PC-9 (cell line): Measurements from ENCODE around the gene ARSJ. TPM values are rescaled to one million over a fixed set of nuclear protein-coding genes. Genes with fewer than 3 reads are reported as not detected.

Experiments used
- BruUV-seq: library from RNA; stranded (reverse); fragments of 400-500 nt; replicated peaks from 2 replicates; lab custom pipeline; 2021; lab: Mats Ljungman, UMichigan
- CTCF ChIA-PET: fragments of 300-600 bp; sonication (Branson Sonifier 250); formaldehyde crosslinking; loops from one replicate; lab custom pipeline; 2022; ENCODE audit warnings: antibody characterized with exemption; lab: Charles Lee
- POLR2A ChIA-PET: fragments of 300-600 bp; sonication (Branson Sonifier 250); formaldehyde crosslinking; loops from one replicate; lab custom pipeline; 2022; ENCODE audit warnings: antibody characterized with exemption; ENCODE audit not compliant: unreplicated experiment; lab: Charles Lee
- DNase-seq, 2 experiments: peaks; one replicate each; pipeline versions ENCODE4 v3.0.0 to v3.0.0-alpha.2; 2015 to 2022; ENCODE audit warnings: mixed read lengths in 1 of 2
- H2AFZ ChIP-seq: fragments of 200-600 bp; sonication (generic); 2 replicates; pipeline ENCODE4 v1.8.1; 2017; ENCODE audit warnings: antibody characterized with exemption
- H3F3A ChIP-seq: fragments of 200-600 bp; sonication (generic); 2 replicates; pipeline ENCODE4 v1.8.1; 2017; ENCODE audit warnings: antibody characterized with exemption, mild to moderate bottlenecking, low read depth; ENCODE audit not compliant: insufficient read depth
- H3K27ac ChIP-seq: fragments of 200-600 bp; sonication (generic); 2 replicates; pipeline ENCODE4 v1.6.1; 2016; ENCODE audit warnings: mixed run types
- H3K27me3 ChIP-seq: fragments of 200-600 bp; sonication (generic); 2 replicates; pipeline ENCODE4 v1.6.1; 2016; ENCODE audit warnings: low read depth, mixed run types; ENCODE audit not compliant: insufficient read depth
- H3K36me3 ChIP-seq: fragments of 200-600 bp; sonication (generic); 2 replicates; pipeline ENCODE4 v1.6.1; 2016; ENCODE audit warnings: low read depth, mixed run types
- H3K4me1 ChIP-seq: fragments of 200-600 bp; sonication (generic); replicated peaks from 2 replicates; pipeline ENCODE4 v1.6.1; 2016; ENCODE audit warnings: mixed run types; ENCODE audit not compliant: insufficient read depth
- H3K4me2 ChIP-seq: fragments of 200-600 bp; sonication (generic); 2 replicates; pipeline ENCODE4 v1.6.1; 2017; ENCODE audit warnings: mixed run types
- H3K4me3 ChIP-seq: fragments of 200-600 bp; sonication (generic); 2 replicates; pipeline ENCODE4 v1.6.1; 2016; ENCODE audit warnings: mixed run types
- H3K79me2 ChIP-seq: fragments of 200-600 bp; sonication (generic); 2 replicates; pipeline ENCODE4 v1.6.1; 2017; ENCODE audit warnings: low read depth, mixed run types
- H3K9me2 ChIP-seq: fragments of 200-600 bp; sonication (generic); 2 replicates; pipeline ENCODE4 v1.8.1; 2017; ENCODE audit warnings: mild to moderate bottlenecking; ENCODE audit not compliant: insufficient read depth
- H3K9me3 ChIP-seq: fragments of 200-600 bp; sonication (generic); 2 replicates; pipeline ENCODE4 v1.8.1; 2016; ENCODE audit warnings: low read depth; ENCODE audit not compliant: insufficient read depth
- H4K20me1 ChIP-seq: fragments of 200-600 bp; sonication (generic); 2 replicates; pipeline ENCODE4 v1.8.1; 2017; ENCODE audit not compliant: insufficient read depth
- EZH2 ChIP-seq: fragments of 200-600 bp; sonication (generic); IDR thresholded peaks from 2 replicates; pipeline ENCODE4 v1.8.0; 2017; ENCODE audit warnings: antibody characterized with exemption, low read depth
- intact Hi-C: fragments of 100-400 bp; cut with micrococcal nuclease; formaldehyde crosslinking; loops from one replicate; pipeline ENCODE4 v1.10.0; 2022; ENCODE audit not compliant: unreplicated experiment
- total RNA-seq: library from RNA; stranded (reverse); gene quantifications from 2 replicates; pipeline ENCODE4 v1.2.3, GENCODE V29; 2021
- TF ChIP-seq, protein P1 (sequence below): fragments of 200-600 bp; sonication (generic); conservative IDR thresholded peaks from 2 replicates; pipeline ENCODE4 v1.6.1; 2017; ENCODE audit warnings: mixed run types, antibody characterized with exemption, mild to moderate bottlenecking, moderate library complexity

Gene ARSJ
- total RNA-seq, 1 experiment from 2014 or later: 0.55 TPM

DNA sequence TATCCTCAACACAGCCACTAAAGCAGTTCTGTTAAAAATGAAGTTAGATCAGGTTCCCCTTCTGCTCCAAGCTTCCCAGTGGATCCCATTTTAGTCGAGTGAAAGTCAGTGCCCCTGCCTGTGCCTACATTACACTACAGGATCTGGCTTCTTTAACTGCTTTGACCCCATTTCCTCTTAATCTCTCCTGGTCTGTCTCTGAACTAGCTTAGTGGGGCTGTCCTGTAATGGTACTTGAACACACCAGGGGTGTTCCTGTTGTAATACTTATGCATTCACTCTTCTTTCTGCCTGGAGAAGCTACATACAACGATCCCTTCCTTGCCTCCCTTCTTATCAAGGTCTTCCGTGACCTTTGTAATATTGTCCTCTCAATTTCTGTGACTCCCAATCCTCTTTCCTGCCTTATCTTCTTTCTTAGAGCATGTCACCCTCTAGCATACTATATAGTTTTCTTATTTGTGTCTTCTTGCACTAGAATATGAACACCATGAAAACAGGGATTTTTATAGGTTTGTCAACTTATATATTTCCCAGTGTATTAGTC, 16.7 kb downstream of the ARSJ start:
- Histone ChIP-seq H3K27me3 (no peaks in the 10 kb centered on the region), H3K27ac (no peak overlapping the region), H4K20me1 (no peaks in the 10 kb centered on the region), H3K36me3 (no peaks in the 10 kb centered on the region), H3K9me3 (no peaks in the 10 kb centered on the region), H3K79me2 (no peaks in the 10 kb centered on the region), H3K9me2 (no peaks in the 10 kb centered on the region), H3K4me3 (no peak overlapping the region), H2AFZ (no peak overlapping the region), H3K4me1 (peaks cover 14% of the 10 kb centered on the region), H3F3A (0 out of 2 replicates have a peak, but pooled peaks cover 12% of the 10 kb centered on the region), H3K4me2 (no peak overlapping the region)
- ChIA-PET CTCF (no interaction called here), POLR2A (no interaction called here)
- no TSS peak for BruUV-seq
- intact Hi-C loops: no loop called here
- DNase-seq: no peak
- TF ChIP-seq, protein P1, sequence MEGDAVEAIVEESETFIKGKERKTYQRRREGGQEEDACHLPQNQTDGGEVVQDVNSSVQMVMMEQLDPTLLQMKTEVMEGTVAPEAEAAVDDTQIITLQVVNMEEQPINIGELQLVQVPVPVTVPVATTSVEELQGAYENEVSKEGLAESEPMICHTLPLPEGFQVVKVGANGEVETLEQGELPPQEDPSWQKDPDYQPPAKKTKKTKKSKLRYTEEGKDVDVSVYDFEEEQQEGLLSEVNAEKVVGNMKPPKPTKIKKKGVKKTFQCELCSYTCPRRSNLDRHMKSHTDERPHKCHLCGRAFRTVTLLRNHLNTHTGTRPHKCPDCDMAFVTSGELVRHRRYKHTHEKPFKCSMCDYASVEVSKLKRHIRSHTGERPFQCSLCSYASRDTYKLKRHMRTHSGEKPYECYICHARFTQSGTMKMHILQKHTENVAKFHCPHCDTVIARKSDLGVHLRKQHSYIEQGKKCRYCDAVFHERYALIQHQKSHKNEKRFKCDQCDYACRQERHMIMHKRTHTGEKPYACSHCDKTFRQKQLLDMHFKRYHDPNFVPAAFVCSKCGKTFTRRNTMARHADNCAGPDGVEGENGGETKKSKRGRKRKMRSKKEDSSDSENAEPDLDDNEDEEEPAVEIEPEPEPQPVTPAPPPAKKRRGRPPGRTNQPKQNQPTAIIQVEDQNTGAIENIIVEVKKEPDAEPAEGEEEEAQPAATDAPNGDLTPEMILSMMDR: no peak
- no peak for TF ChIP-seq EZH2

DNA sequence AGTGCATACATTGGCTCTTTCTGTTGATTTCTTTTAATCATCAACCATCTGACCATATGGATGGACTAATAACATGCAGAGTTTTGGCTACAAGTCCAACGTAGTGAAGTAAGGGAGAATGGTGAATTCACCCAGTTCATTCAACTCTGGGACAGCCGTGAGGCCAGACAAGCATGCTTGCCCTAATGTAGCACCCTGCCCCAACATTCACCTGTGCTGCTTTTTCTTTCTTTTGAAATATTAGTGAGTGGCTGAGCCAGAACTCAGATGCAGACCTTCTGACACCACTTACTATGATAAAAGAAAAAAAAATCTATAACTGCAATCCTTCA, 17.5 kb downstream of the ARSJ start:
- intact Hi-C loops: no loop called here
- H3K27me3 ChIP-seq: no peaks in the 10 kb centered on the region
- no peaks in the 10 kb centered on the region for H4K20me1 ChIP-seq
- no peak overlapping the region for H2AFZ ChIP-seq
- ChIA-PET POLR2A (no interaction called here), CTCF (no interaction called here)
- no peaks in the 10 kb centered on the region for H3K36me3 ChIP-seq
- no peak for TF ChIP-seq EZH2
- TF ChIP-seq, protein P1: no peak
- no peaks in the 10 kb centered on the region for H3K9me2 ChIP-seq
- H3K4me1 ChIP-seq: peaks cover 14% of the 10 kb centered on the region
- H3F3A ChIP-seq: 0 out of 2 replicates have a peak, but pooled peaks cover 12% of the 10 kb centered on the region
- H3K27ac ChIP-seq: no peak overlapping the region
- no TSS peak for BruUV-seq
- no peaks in the 10 kb centered on the region for H3K9me3 ChIP-seq
- no peaks in the 10 kb centered on the region for H3K79me2 ChIP-seq
- DNase-seq: no peak
- H3K4me3 ChIP-seq: no peak overlapping the region
- H3K4me2 ChIP-seq: no peak overlapping the region

DNA sequence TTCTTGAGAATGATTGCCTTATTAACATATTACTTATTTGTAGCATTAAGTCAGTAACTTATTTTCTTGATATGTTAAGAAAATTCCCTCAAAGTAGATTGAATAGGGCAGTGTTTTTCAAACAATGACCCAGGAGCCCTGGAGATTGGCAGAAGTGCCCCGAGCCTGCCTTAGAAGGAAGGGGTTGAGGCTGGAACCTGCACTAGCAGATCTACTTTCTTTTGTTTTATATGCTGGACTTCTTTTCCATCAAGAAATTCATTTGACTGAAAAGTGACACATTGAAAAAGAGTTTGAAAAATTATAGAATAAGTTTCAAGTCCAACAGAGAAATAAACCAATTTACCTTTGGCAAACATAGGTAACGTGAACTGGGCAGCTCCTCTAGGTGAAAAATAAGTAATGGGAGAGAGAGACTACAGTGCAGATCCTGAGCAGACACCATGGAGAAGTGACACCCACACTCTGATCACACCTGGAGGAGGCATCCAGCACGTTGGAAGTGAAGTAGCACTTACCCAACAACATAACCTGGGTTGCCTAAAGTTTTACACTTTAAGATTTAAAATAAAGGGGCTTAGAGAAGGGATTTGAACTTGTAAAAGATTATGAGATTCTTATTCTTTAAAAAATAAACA, 18.6 kb downstream of the ARSJ start:
- no TSS peak for BruUV-seq
- Histone ChIP-seq H3K79me2 (no peaks in the 10 kb centered on the region), H2AFZ (no peak overlapping the region)

More for the DNA sequence above, 18.6 kb downstream of the ARSJ start:
- DNase-seq: no peak
- no peak overlapping the region for H3K4me3 ChIP-seq
- peaks cover 14% of the 10 kb centered on the region for H3K4me1 ChIP-seq
- ChIA-PET POLR2A (no interaction called here), CTCF (no interaction called here)
- no peaks in the 10 kb centered on the region for H3K9me3 ChIP-seq
- H3K36me3 ChIP-seq: no peaks in the 10 kb centered on the region
- no peaks in the 10 kb centered on the region for H4K20me1 ChIP-seq
- no peak overlapping the region for H3K4me2 ChIP-seq
- intact Hi-C loops: no loop called here
- TF ChIP-seq, protein P1: no peak
- no peak for TF ChIP-seq EZH2
- H3F3A ChIP-seq: 0 out of 2 replicates have a peak, but pooled peaks cover 12% of the 10 kb centered on the region
- no peaks in the 10 kb centered on the region for H3K9me2 ChIP-seq
- no peaks in the 10 kb centered on the region for H3K27me3 ChIP-seq
- H3K27ac ChIP-seq: no peak overlapping the region
